Mammary epithelial cell (primary cell): ENCODE measurements around the gene TTC9B.

Source experiments
- EZH2 ChIP-seq: IDR thresholded peaks from 2 replicates; pipeline ENCODE4 v1.6.1; 2012; ENCODE audit warnings: low read length, inconsistent platforms, borderline replicate concordance
- TF ChIP-seq, protein P1 (sequence below), 2 donors: IDR thresholded peaks in 1 of 2; conservative IDR thresholded peaks in 1 of 2; 2 replicates each; pipeline ENCODE4 v1.5.1; 2011 to 2012; ENCODE audit warnings: inconsistent platforms in 2 of 2, low read length in 2 of 2, mild to moderate bottlenecking in 2 of 2, control low read depth in 1 of 2, low read depth in 1 of 2; ENCODE audit not compliant: insufficient read depth in 1 of 2; ENCODE audit errors: extremely low read depth in 1 of 2

DNA sequence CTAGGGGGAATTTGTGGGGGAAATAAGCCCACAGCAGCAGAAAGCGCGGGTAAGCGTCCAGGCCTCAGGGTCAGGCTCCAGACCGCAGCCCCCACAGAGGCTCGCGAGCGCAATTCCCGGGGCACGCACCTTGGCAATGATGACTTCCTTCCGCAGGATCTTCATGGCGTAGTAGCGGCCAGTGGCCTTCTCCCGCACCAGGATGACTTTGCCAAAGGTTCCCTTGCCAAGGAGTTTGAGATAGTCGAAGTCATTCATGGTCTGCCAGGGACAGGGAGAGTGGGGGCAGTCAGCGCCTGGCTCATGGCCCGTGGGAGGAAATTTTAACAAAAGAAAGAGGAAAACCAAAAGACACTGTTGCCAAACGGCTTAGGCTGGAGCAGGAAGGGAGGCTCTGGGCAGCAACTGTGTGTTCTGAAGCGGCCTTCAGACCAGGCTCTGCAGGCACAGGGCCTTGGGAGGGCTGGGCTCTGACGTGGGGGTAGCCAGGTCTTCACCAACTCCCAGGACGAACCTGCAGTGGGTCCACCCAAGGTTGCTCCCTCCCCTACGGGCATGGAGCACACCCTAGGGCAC, 23.7 kb upstream of the TTC9B start:
- TF ChIP-seq, protein P1, sequence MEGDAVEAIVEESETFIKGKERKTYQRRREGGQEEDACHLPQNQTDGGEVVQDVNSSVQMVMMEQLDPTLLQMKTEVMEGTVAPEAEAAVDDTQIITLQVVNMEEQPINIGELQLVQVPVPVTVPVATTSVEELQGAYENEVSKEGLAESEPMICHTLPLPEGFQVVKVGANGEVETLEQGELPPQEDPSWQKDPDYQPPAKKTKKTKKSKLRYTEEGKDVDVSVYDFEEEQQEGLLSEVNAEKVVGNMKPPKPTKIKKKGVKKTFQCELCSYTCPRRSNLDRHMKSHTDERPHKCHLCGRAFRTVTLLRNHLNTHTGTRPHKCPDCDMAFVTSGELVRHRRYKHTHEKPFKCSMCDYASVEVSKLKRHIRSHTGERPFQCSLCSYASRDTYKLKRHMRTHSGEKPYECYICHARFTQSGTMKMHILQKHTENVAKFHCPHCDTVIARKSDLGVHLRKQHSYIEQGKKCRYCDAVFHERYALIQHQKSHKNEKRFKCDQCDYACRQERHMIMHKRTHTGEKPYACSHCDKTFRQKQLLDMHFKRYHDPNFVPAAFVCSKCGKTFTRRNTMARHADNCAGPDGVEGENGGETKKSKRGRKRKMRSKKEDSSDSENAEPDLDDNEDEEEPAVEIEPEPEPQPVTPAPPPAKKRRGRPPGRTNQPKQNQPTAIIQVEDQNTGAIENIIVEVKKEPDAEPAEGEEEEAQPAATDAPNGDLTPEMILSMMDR (conservative IDR thresholded peaks at IDR 0.05 in 1 of 2, IDR thresholded peaks at IDR 0.05 in 1 of 2; ENCODE audit: extremely low read depth in 1 of 2, insufficient read depth in 1 of 2, low read depth in 1 of 2, low read length in 2 of 2), result no peak
- TF ChIP-seq EZH2, result no peak
